ENCODE measurements around the gene ARL6IP4.

Gene ARL6IP4

GRCh38 chr12:122992386-122992785 is 11.9 kb downstream of the ARL6IP4 start:
- no peak for TF ChIP-seq SIN3A (IDR thresholded peaks at IDR 0.05; ENCODE audit: borderline replicate concordance, insufficient read depth, low read length)

GRCh38 chr12:122994140-122994675 is 13.7 kb downstream of the ARL6IP4 start:
- no peak for TF ChIP-seq SIN3A (IDR thresholded peaks at IDR 0.05; ENCODE audit: borderline replicate concordance, insufficient read depth, low read length)

- TF ChIP-seq POLR2AphosphoS5 (IDR thresholded peaks at IDR 0.05; ENCODE audit: low read depth, low read length) (no peak), TAF1 (IDR thresholded peaks at IDR 0.05; ENCODE audit: borderline replicate concordance, insufficient read depth, low read length) (no peak), FOXP2 (optimal IDR thresholded peaks at IDR 0.05; ENCODE audit: borderline replicate concordance, extremely low read depth, extremely low read length, insufficient read depth) (no peak), SIN3A (IDR thresholded peaks at IDR 0.05; ENCODE audit: borderline replicate concordance, insufficient read depth, low read length) (no peak)
- TF ChIP-seq, protein P1, sequence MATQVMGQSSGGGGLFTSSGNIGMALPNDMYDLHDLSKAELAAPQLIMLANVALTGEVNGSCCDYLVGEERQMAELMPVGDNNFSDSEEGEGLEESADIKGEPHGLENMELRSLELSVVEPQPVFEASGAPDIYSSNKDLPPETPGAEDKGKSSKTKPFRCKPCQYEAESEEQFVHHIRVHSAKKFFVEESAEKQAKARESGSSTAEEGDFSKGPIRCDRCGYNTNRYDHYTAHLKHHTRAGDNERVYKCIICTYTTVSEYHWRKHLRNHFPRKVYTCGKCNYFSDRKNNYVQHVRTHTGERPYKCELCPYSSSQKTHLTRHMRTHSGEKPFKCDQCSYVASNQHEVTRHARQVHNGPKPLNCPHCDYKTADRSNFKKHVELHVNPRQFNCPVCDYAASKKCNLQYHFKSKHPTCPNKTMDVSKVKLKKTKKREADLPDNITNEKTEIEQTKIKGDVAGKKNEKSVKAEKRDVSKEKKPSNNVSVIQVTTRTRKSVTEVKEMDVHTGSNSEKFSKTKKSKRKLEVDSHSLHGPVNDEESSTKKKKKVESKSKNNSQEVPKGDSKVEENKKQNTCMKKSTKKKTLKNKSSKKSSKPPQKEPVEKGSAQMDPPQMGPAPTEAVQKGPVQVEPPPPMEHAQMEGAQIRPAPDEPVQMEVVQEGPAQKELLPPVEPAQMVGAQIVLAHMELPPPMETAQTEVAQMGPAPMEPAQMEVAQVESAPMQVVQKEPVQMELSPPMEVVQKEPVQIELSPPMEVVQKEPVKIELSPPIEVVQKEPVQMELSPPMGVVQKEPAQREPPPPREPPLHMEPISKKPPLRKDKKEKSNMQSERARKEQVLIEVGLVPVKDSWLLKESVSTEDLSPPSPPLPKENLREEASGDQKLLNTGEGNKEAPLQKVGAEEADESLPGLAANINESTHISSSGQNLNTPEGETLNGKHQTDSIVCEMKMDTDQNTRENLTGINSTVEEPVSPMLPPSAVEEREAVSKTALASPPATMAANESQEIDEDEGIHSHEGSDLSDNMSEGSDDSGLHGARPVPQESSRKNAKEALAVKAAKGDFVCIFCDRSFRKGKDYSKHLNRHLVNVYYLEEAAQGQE (IDR thresholded peaks at IDR 0.05; ENCODE audit: insufficient read depth in 1 of 2, low read depth in 2 of 2, low read length in 2 of 2): no peak
Measured at GRCh38 chr12:122994781-122995502, 14.5 kb downstream of the ARL6IP4 start.

DNA sequence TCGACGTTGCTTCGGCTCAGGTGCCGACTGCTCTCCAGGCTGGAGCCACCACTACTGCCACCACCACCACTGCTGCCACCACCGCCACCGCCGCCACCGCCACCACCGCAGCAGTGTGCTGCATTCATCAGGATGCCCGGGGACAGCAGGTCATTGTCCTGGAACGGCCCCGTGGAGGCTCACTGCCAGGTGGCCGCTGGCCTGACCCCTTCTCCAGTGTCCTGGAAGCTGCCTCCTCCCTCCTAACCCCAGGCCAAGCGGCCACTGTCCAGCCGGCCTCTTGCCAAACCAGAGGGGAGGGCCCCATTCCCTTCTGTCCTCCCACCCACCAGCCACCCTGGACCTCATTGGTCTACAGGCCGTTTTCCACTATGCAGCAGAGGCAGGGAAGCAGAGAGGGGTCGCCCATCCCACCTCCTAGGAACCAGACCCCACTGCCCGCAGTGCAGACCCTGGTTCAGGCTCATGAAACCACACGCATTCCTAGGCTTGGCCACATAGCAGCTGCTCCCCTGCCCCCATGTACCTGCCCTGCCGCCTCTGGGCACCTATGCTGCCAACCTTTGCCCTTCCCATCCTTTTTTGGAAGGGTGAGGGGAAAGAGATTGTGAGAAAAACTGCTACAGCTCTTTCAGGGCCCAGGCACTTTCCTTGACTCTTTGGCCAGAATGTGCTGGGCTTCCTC is 15.2 kb downstream of the ARL6IP4 start:
- TF ChIP-seq SIN3A (IDR thresholded peaks at IDR 0.05; ENCODE audit: borderline replicate concordance, insufficient read depth, low read length): no peak
- no peak for TF ChIP-seq FOXP2 (optimal IDR thresholded peaks at IDR 0.05; ENCODE audit: borderline replicate concordance, extremely low read depth, extremely low read length, insufficient read depth)
- TF ChIP-seq, protein P1 (IDR thresholded peaks at IDR 0.05; ENCODE audit: insufficient read depth in 1 of 2, low read depth in 2 of 2, low read length in 2 of 2): no peak

DNA sequence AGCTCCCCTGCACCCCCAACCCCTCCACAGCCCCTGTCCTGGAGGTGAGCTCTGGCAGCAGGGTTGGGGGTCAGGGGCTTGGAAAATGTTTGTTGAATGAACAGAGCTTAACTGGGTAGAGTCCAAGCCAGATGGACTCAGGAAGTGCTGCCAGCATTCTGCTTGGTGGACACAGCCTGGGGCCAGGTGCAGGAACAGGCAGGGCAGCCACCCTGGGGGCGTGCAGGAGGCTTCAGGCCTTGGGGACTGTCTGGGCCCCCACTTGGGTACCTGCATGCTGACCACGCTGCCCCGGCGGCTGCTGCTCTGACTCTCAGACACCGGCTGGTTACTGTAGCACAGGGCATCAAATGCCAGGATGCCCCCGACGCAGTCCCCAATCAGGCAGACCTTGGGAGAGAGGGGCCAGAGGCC is 15.7 kb downstream of the ARL6IP4 start:
- TF ChIP-seq POLR2AphosphoS5 (IDR thresholded peaks at IDR 0.05; ENCODE audit: low read depth, low read length): no peak
- TF ChIP-seq FOXP2 (optimal IDR thresholded peaks at IDR 0.05; ENCODE audit: borderline replicate concordance, extremely low read depth, extremely low read length, insufficient read depth): no peak
- TF ChIP-seq TAF1 (IDR thresholded peaks at IDR 0.05; ENCODE audit: borderline replicate concordance, insufficient read depth, low read length): no peak
- TF ChIP-seq, protein P1 (IDR thresholded peaks at IDR 0.05; ENCODE audit: insufficient read depth in 1 of 2, low read depth in 2 of 2, low read length in 2 of 2): no peak
- TF ChIP-seq SIN3A (IDR thresholded peaks at IDR 0.05; ENCODE audit: borderline replicate concordance, insufficient read depth, low read length): no peak

- TF ChIP-seq FOXP2 (optimal IDR thresholded peaks at IDR 0.05; ENCODE audit: borderline replicate concordance, extremely low read depth, extremely low read length, insufficient read depth) (no peak), SIN3A (IDR thresholded peaks at IDR 0.05; ENCODE audit: borderline replicate concordance, insufficient read depth, low read length) (no peak), TAF1 (IDR thresholded peaks at IDR 0.05; ENCODE audit: borderline replicate concordance, insufficient read depth, low read length) (no peak), POLR2AphosphoS5 (IDR thresholded peaks at IDR 0.05; ENCODE audit: low read depth, low read length) (no peak)
- TF ChIP-seq, protein P1 (IDR thresholded peaks at IDR 0.05; ENCODE audit: insufficient read depth in 1 of 2, low read depth in 2 of 2, low read length in 2 of 2): no peak
Measured at GRCh38 chr12:122996621-122997342, 16.3 kb downstream of the ARL6IP4 start.

Measured in PFSK-1 (cell line).